GM12878 (cell line): ENCODE results near the gene AK5. TPM values are rescaled to one million over a fixed set of nuclear protein-coding genes. Genes with fewer than 3 reads are reported as not detected.

ENCODE experiments used
- ATAC-seq: fragments of 200-7000 bp; cut with Tn5 transposase; 3 replicates; pipeline ENCODE4 v1.9.1; 2020; ENCODE audit warnings: mild to moderate bottlenecking, moderate library complexity
- BruUV-seq: library from RNA; stranded (reverse); fragments of 400-500 nt; replicated peaks from 2 replicates; lab custom pipeline; 2021; lab: Mats Ljungman, UMichigan
- CTCF ChIA-PET: fragments of 300-600 bp; sonication (Branson Sonifier 250); formaldehyde crosslinking; extraction: SDS; loops from one replicate; lab custom pipeline; 2021; ENCODE audit warnings: inconsistent platforms; lab: Yijun Ruan, JAX
- POLR2A ChIA-PET: fragments of 350-600 bp; formaldehyde crosslinking; extraction: SDS; loops from one replicate; lab custom pipeline; 2021; ENCODE audit warnings: inconsistent platforms; lab: Charles Lee
- RAD21 ChIA-PET: fragments of 300-600 bp; sonication (Branson Sonifier 250); formaldehyde crosslinking; loops from one replicate; lab custom pipeline; 2023; ENCODE audit warnings: antibody characterized with exemption; ENCODE audit not compliant: unreplicated experiment; lab: Charles Lee
- SMC1A ChIA-PET: fragments of 300-600 bp; sonication (Branson Sonifier 250); formaldehyde crosslinking; loops from one replicate; lab custom pipeline; 2023; ENCODE audit not compliant: unreplicated experiment, uncharacterized antibody; lab: Charles Lee
- DNase-seq: peaks from one replicate; pipeline ENCODE4 v3.0.0-alpha.2; 2011; ENCODE audit warnings: low read depth, low spot score
- FAIRE-seq: peaks from 3 replicates; lab custom pipeline; 2011; peaks lifted over from hg19 to GRCh38; lab: Jason Lieb, UNC
- H2AFZ ChIP-seq: 2 replicates; pipeline ENCODE4 v1.6.0; 2011; ENCODE audit warnings: low read depth, low read length, control low read depth; ENCODE audit not compliant: control insufficient read depth
- H3K27ac ChIP-seq: 2 replicates; pipeline ENCODE4 v1.5.1; 2011; ENCODE audit warnings: control low read depth; ENCODE audit not compliant: control insufficient read depth, insufficient read depth
- H3K27me3 ChIP-seq, 2 experiments: replicated peaks in 1 of 2; 2 replicates each; pipeline versions ENCODE4 v1.6.0 to v1.6.1; 2011; ENCODE audit warnings: low read length in 1 of 2; ENCODE audit not compliant: control insufficient read depth in 2 of 2, insufficient read depth in 2 of 2
- H3K36me3 ChIP-seq, 2 experiments: 2 replicates each; pipeline ENCODE4 v1.5.1; 2011; ENCODE audit warnings: low read length in 1 of 2; ENCODE audit not compliant: control insufficient read depth in 2 of 2, insufficient read depth in 2 of 2
- H3K4me1 ChIP-seq: 2 replicates; pipeline ENCODE4 v1.6.1; 2011; ENCODE audit warnings: mild to moderate bottlenecking, low read length, moderate library complexity, mixed read lengths; ENCODE audit not compliant: control insufficient read depth, insufficient read depth
- H3K4me2 ChIP-seq: 2 replicates; pipeline ENCODE4 v1.6.0; 2011; ENCODE audit warnings: control low read depth; ENCODE audit not compliant: control insufficient read depth, insufficient read depth
- H3K4me3 ChIP-seq: fragments of 200-600 bp; sonication (generic); 2 replicates; pipeline ENCODE4 v1.5.1; 2016
- H3K79me2 ChIP-seq: 2 replicates; pipeline ENCODE4 v1.6.0; 2011; ENCODE audit warnings: low read length; ENCODE audit not compliant: control insufficient read depth, insufficient read depth
- H3K9ac ChIP-seq: 2 replicates; pipeline ENCODE4 v1.8.0; 2011; ENCODE audit warnings: low read length, control low read depth, mixed read lengths; ENCODE audit not compliant: control insufficient read depth, insufficient read depth
- H3K9me3 ChIP-seq: replicated peaks from 3 replicates; pipeline ENCODE4 v1.5.1; 2011; ENCODE audit warnings: mild to moderate bottlenecking, low read length; ENCODE audit not compliant: control insufficient read depth, insufficient read depth
- H4K20me1 ChIP-seq: 2 replicates; pipeline ENCODE4 v1.6.0; 2011; ENCODE audit not compliant: control insufficient read depth, insufficient read depth
- BCL11A ChIP-seq: IDR thresholded peaks from 2 replicates; pipeline ENCODE4 v1.6.1; 2011; ENCODE audit warnings: low read depth, low read length
- CBFB ChIP-seq: IDR thresholded peaks from 2 replicates; pipeline ENCODE4 v1.6.1; 2016; ENCODE audit warnings: antibody characterized with exemption, low read depth
- CUX1 ChIP-seq: IDR thresholded peaks from 2 replicates; pipeline ENCODE4 v1.6.1; 2012; ENCODE audit warnings: improper control_type of control experiment, low read depth, low read length; ENCODE audit not compliant: insufficient replicate concordance
- EP300 ChIP-seq, 2 experiments: fragments of 150-350 bp in 1 of 2; IDR thresholded peaks; 2 replicates each; pipeline ENCODE4 v1.6.1; 2011 to 2012; ENCODE audit warnings: low read depth in 2 of 2, low read length in 2 of 2, borderline replicate concordance in 1 of 2, improper control_type of control experiment in 1 of 2, inconsistent platforms in 1 of 2; ENCODE audit not compliant: control insufficient read depth in 1 of 2
- JUND ChIP-seq: IDR thresholded peaks from 2 replicates; pipeline ENCODE4 v1.6.1; 2012; ENCODE audit warnings: low read depth, mild to moderate bottlenecking, low read length, improper control_type of control experiment, moderate library complexity
- PKNOX1 ChIP-seq: fragments of 450-650 bp; IDR thresholded peaks from 2 replicates; pipeline ENCODE4 v1.6.1; 2016; ENCODE audit warnings: mild to moderate bottlenecking
- PRDM15 ChIP-seq: fragments of 450-650 bp; formaldehyde crosslinking; IDR thresholded peaks from 2 replicates; pipeline ENCODE4 v1.4.0; 2020; ENCODE audit warnings: mild to moderate bottlenecking, moderate library complexity
- RB1 ChIP-seq: fragments of 450-650 bp; formaldehyde crosslinking; IDR thresholded peaks from 2 replicates; pipeline ENCODE4 v1.6.1; 2017; ENCODE audit warnings: mild to moderate bottlenecking, borderline replicate concordance
- RFX5 ChIP-seq: IDR thresholded peaks from 2 replicates; pipeline ENCODE4 v1.6.1; 2011; ENCODE audit warnings: low read depth, low read length, improper control_type of control experiment
- SMAD1 ChIP-seq: fragments of 450-650 bp; IDR thresholded peaks from 2 replicates; pipeline ENCODE4 v1.6.1; 2018; ENCODE audit warnings: mild to moderate bottlenecking, low read depth; ENCODE audit not compliant: partially characterized antibody
- TCF12 ChIP-seq: IDR thresholded peaks from 2 replicates; pipeline ENCODE4 v1.6.1; 2011; ENCODE audit warnings: low read depth, mild to moderate bottlenecking, low read length
- ZBED1 ChIP-seq: IDR thresholded peaks from 2 replicates; pipeline ENCODE4 v1.6.1; 2016; ENCODE audit warnings: borderline replicate concordance
- ZNF384 ChIP-seq: IDR thresholded peaks from 2 replicates; pipeline ENCODE4 v1.6.1; 2012; ENCODE audit warnings: low read depth, mild to moderate bottlenecking, low read length, improper control_type of control experiment, borderline replicate concordance
- WGBS: methylation state at CpG from one replicate; pipeline ENCODE4 v1.1.6; 2016; ENCODE audit warnings: low lambda C conversion rate; ENCODE audit not compliant: insufficient replicate concordance, insufficient coverage; ENCODE audit errors: missing lambda C conversion rate; 5-methylcytosine and 5-hydroxymethylcytosine counted together
- in situ Hi-C: fragments of 300-500 bp; cut with MboI; formaldehyde crosslinking; loops from 9 replicates; pipeline ENCODE4 v1.14.3; 2018; ENCODE audit warnings: mixed read lengths
- intact Hi-C: fragments of 100-400 bp; cut with micrococcal nuclease; formaldehyde crosslinking; loops from one replicate; pipeline ENCODE4 v1.14.2; 2022; ENCODE audit not compliant: unreplicated experiment
- polyA plus RNA-seq, 11 experiments: library from polyadenylated mRNA; depleted of rRNA in 4 of 11; unstranded in 6 of 11; stranded (reverse) in 5 of 11; fragments of >200 nt; fragmentation: Nextera tagmentation in 4 of 11; fragmentation: Illumina TruSeq in 1 of 11; extraction: Ambion mirVana in 4 of 11; extraction: Trizol in 1 of 11; gene quantifications; 1 replicate in 1 of 11; 2 replicates in 10 of 11; pipeline versions ENCODE4 v1.2.1 to v1.2.3, GENCODE V29; 2011 to 2016; ENCODE audit warnings: inconsistent platforms in 2 of 11, missing spikeins in 2 of 11, low read depth in 1 of 11
- total RNA-seq, 4 experiments: library from RNA; depleted of rRNA in 3 of 4; stranded (reverse); fragments of >200 nt in 3 of 4; fragmentation: Illumina TruSeq in 1 of 4; extraction: Trizol in 1 of 4; gene quantifications; 2 replicates each; pipeline versions ENCODE4 v1.2.1 to v1.2.3, GENCODE V29; 2013 to 2021

AK5 gene
- total and polyA plus RNA-seq, 10 of the 15 experiments (the other 5 are each of a cell fraction or from before 2014, with no cell fraction given): 0.08 to 0.33 TPM; not detected in 8

- ChIA-PET POLR2A (no interaction called here), SMC1A (no interaction called here), CTCF (no interaction called here), RAD21 (no interaction called here)
- TF ChIP-seq RB1 (no peak), ZNF384 (no peak), SMAD1 (no peak), PRDM15 (CRISPR knock-in tag) (no peak), TCF12 (no peak), PKNOX1 (no peak), CUX1 (no peak), RFX5 (no peak), JUND (no peak), EP300 (IDR thresholded peaks at IDR 0.05; ENCODE audit: borderline replicate concordance in 1 of 2, control insufficient read depth in 1 of 2, low read depth in 2 of 2, low read length in 2 of 2) (no peak), CBFB (no peak), ZBED1 (no peak), BCL11A (no peak)
- intact Hi-C loops (no loop called here), in situ Hi-C loops (no loop called here)
- DNase-seq: no peak
- no peak overlapping the region for H3K4me3 ChIP-seq
- no peak overlapping the region for H3K9ac ChIP-seq
- H3K79me2 ChIP-seq: no peaks in the 10 kb centered on the region
- no TSS peak for BruUV-seq
- no peaks in the 10 kb centered on the region for H3K9me3 ChIP-seq
- H3K27me3 ChIP-seq: no peaks in the 10 kb centered on the region; a peak in 2 of 4 replicates
- 37% methylated on average over 2 of the region's 2 CpGs for WGBS
- no peak overlapping the region for H2AFZ ChIP-seq
- no peaks in the 10 kb centered on the region for H3K4me1 ChIP-seq
- H3K36me3 ChIP-seq: no peaks in the 10 kb centered on the region
- no peak for FAIRE-seq
- no peak overlapping the region for H3K4me2 ChIP-seq
- no peaks in the 10 kb centered on the region for H4K20me1 ChIP-seq
- H3K27ac ChIP-seq: no peak overlapping the region
- no peak for ATAC-seq
Measured at GRCh38 chr1:77471691-77472090, 189.9 kb downstream of the AK5 start.
